ENCODE data around the gene TTBK1. TPM values are rescaled to one million over a fixed set of nuclear protein-coding genes. Genes with fewer than 3 reads are reported as not detected.

TTBK1 gene
- total and polyA plus RNA-seq, 2 of the 4 experiments (the other 2 are of a cell fraction): 0.02 TPM; not detected in 1

DNA sequence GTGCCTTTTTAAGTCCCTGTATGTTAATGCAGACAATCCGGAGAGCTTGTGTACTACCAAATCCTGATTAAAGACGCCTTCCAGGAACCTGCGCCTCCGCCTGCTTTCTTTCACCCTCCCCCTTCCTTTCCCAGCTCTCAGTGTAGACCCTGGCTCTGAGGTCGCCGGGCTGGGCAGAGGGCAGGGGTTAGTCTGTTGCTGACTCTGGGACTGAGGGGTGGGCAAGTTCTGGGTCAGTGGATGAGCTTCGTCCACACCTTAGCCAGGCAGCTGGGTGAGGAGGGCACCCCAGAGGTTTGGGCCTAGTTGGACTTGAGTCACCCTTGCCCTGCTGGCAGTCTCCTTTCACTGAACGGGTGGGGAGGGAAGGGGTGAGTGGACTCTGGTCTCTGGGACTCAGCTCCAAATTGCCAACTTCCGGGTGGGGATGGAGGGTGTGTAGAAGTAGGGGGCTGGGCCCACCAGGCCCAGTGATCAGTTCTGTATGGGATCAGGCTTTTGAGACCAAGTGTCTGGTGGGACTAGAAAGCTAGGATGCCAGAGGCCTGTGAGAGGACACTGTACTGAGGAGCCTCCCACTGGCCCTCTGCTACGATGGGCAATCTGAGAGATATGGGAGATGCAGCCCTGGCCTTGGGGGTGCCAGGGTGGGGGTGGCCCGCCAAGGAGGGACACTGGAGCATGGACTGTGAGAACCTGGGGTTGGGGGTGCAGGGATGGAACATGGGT, 33.5 kb downstream of the TTBK1 start:
- no peak overlapping the region for H3K23ac ChIP-seq (ENCODE audit: low read depth, low read length)
- H4K20me1 ChIP-seq (ENCODE audit: insufficient read depth, low read length): no peaks in the 10 kb centered on the region
- H3K27ac ChIP-seq (ENCODE audit: insufficient read depth, low read length): no peak overlapping the region
- TF ChIP-seq RFX5 (IDR thresholded peaks at IDR 0.05; ENCODE audit: low read depth, low read length): no peak
- TF ChIP-seq, protein P1, sequence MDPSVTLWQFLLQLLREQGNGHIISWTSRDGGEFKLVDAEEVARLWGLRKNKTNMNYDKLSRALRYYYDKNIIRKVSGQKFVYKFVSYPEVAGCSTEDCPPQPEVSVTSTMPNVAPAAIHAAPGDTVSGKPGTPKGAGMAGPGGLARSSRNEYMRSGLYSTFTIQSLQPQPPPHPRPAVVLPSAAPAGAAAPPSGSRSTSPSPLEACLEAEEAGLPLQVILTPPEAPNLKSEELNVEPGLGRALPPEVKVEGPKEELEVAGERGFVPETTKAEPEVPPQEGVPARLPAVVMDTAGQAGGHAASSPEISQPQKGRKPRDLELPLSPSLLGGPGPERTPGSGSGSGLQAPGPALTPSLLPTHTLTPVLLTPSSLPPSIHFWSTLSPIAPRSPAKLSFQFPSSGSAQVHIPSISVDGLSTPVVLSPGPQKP (IDR thresholded peaks at IDR 0.05; ENCODE audit: borderline replicate concordance, low read depth, low read length): no peak
- TF ChIP-seq RCOR1 (IDR thresholded peaks at IDR 0.05; ENCODE audit: insufficient replicate concordance, low read length): no peak
- TF ChIP-seq, protein P2, sequence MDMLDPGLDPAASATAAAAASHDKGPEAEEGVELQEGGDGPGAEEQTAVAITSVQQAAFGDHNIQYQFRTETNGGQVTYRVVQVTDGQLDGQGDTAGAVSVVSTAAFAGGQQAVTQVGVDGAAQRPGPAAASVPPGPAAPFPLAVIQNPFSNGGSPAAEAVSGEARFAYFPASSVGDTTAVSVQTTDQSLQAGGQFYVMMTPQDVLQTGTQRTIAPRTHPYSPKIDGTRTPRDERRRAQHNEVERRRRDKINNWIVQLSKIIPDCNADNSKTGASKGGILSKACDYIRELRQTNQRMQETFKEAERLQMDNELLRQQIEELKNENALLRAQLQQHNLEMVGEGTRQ (IDR thresholded peaks at IDR 0.05; ENCODE audit: low read depth, low read length): no peak
- no peak for TF ChIP-seq POLR2A (IDR thresholded peaks at IDR 0.05; ENCODE audit: low read depth, low read length)
- TF ChIP-seq, protein P3, sequence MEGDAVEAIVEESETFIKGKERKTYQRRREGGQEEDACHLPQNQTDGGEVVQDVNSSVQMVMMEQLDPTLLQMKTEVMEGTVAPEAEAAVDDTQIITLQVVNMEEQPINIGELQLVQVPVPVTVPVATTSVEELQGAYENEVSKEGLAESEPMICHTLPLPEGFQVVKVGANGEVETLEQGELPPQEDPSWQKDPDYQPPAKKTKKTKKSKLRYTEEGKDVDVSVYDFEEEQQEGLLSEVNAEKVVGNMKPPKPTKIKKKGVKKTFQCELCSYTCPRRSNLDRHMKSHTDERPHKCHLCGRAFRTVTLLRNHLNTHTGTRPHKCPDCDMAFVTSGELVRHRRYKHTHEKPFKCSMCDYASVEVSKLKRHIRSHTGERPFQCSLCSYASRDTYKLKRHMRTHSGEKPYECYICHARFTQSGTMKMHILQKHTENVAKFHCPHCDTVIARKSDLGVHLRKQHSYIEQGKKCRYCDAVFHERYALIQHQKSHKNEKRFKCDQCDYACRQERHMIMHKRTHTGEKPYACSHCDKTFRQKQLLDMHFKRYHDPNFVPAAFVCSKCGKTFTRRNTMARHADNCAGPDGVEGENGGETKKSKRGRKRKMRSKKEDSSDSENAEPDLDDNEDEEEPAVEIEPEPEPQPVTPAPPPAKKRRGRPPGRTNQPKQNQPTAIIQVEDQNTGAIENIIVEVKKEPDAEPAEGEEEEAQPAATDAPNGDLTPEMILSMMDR (conservative IDR thresholded peaks at IDR 0.05; ENCODE audit: low read depth, low read length): no peak
- TF ChIP-seq SMC3 (IDR thresholded peaks at IDR 0.05; ENCODE audit: low read depth, low read length): no peak
- TF ChIP-seq MAFK (IDR thresholded peaks at IDR 0.05; ENCODE audit: low read depth, low read length): no peak
- no peak for TF ChIP-seq CHD1 (IDR thresholded peaks at IDR 0.05; ENCODE audit: low read depth, low read length)
- no peak for TF ChIP-seq MAZ (IDR thresholded peaks at IDR 0.05; ENCODE audit: borderline replicate concordance, low read depth, low read length)
- no peak for TF ChIP-seq NFE2L2 (IDR thresholded peaks at IDR 0.05; ENCODE audit: low read depth, low read length)
- TF ChIP-seq FOS (IDR thresholded peaks at IDR 0.05; ENCODE audit: low read depth, low read length): no peak
- TF ChIP-seq RAD21 (IDR thresholded peaks at IDR 0.05; ENCODE audit: low read length): no peak
- TF ChIP-seq MXI1 (IDR thresholded peaks at IDR 0.05; ENCODE audit: borderline replicate concordance, low read depth, low read length): no peak
- TF ChIP-seq BHLHE40 (IDR thresholded peaks at IDR 0.05; ENCODE audit: low read depth, low read length): no peak
- H3K79me1 ChIP-seq (ENCODE audit: low read depth in 1 of 2, low read length in 2 of 2): no peaks in the 10 kb centered on the region
- H3K9me1 ChIP-seq (ENCODE audit: insufficient read depth, low read length): peaks cover 6% of the 10 kb centered on the region; the same call in 1 of the 2 replicates
- dilution Hi-C loops (cut with HindIII; ENCODE audit: low sequenced_read_pairs, unreplicated experiment): no loop called here
- H3K27me3 ChIP-seq (ENCODE audit: control insufficient read depth, insufficient read depth, low read length): peaks cover 47% of the 10 kb centered on the region
- 100% methylated on average over 1 of the region's 11 CpGs; no CpG with 5 or more reads in 1 of the 2 experiments for WGBS, 2 experiments (ENCODE audit: extremely low coverage in 2 of 2, insufficient read length in 1 of 2)
- H2AK9ac ChIP-seq (replicated peaks; ENCODE audit: low read depth, low read length, poor library complexity): peak overlapping the region; percentile 61
- no peak overlapping the region for H3K4ac ChIP-seq (ENCODE audit: low read depth, low read length)
- H3K56ac ChIP-seq (ENCODE audit: extremely low read depth, insufficient read depth, low read length): no peak overlapping the region
- no peak for ATAC-seq (ENCODE audit: low read depth)
- no peak overlapping the region for H3K4me3 ChIP-seq (ENCODE audit: insufficient read depth, low read depth, low read length)
- no peak overlapping the region for H2BK15ac ChIP-seq (ENCODE audit: low read depth, low read length)
- no TSS peak for BruUV-seq (replicated peaks)
- H2BK120ac ChIP-seq (ENCODE audit: low read depth, low read length): no peak overlapping the region
- H2AK5ac ChIP-seq (ENCODE audit: low read depth, low read length): no peak overlapping the region
- ChIA-PET CTCF (no interaction called here), POLR2A (ENCODE audit: unreplicated experiment) (no interaction called here)
- no peak overlapping the region for H4K8ac ChIP-seq (ENCODE audit: low read depth in 2 of 2, low read length in 2 of 2)
- H3K36me3 ChIP-seq (ENCODE audit: control insufficient read depth, insufficient read depth, low read length): no peaks in the 10 kb centered on the region
- no peak overlapping the region for H3K4me2 ChIP-seq (ENCODE audit: low read depth, low read length)
- no peak for DNase-seq
- no peak overlapping the region for H3K18ac ChIP-seq (ENCODE audit: low read depth, low read length)
- H2BK20ac ChIP-seq (ENCODE audit: low read depth, low read length): no peak overlapping the region
- H3K14ac ChIP-seq (replicated peaks; ENCODE audit: low read depth, low read length): no peak overlapping the region
- no peak overlapping the region for H3K9ac ChIP-seq (ENCODE audit: low read depth, low read length)
- intact Hi-C loops (cut with micrococcal nuclease): no loop called here
- no peaks in the 10 kb centered on the region for H3K9me3 ChIP-seq (ENCODE audit: control insufficient read depth, insufficient read depth, low read length)
- no peak overlapping the region for H4K5ac ChIP-seq (ENCODE audit: low read depth, low read length)
- H4K91ac ChIP-seq (ENCODE audit: insufficient read depth, low read depth, low read length): no peak overlapping the region
- in situ Hi-C loops (cut with MboI; ENCODE audit: low sequenced_read_pairs): no loop called here
- peak overlapping the region; percentile 14 for H2AFZ ChIP-seq (replicated peaks; ENCODE audit: low read length, poor library complexity)
- no peak overlapping the region for H2BK5ac ChIP-seq (ENCODE audit: low read depth, low read length, poor library complexity, severe bottlenecking)
- peaks cover 10% of the 10 kb centered on the region for H3K4me1 ChIP-seq (ENCODE audit: control insufficient read depth, insufficient read depth, low read length)
